ENCODE results near the gene ZSCAN5C. TPM values are rescaled to one million over a fixed set of nuclear protein-coding genes. Genes with fewer than 3 reads are reported as not detected.
A peak's percentile ranks its signal among the peaks of the same experiment; 100 is the strongest.

Gene ZSCAN5C
- total and polyA plus RNA-seq, 2 donors (not counting 3 experiments of a cell fraction or from before 2014, with no cell fraction given): not detected

- peak; percentile 62 for DNase-seq (ENCODE audit: low read depth, low spot score)
- dilution Hi-C loops (cut with MboI; ENCODE audit: extremely low pct_ligation_motif_present, low sequenced_read_pairs): no loop called here
- intact Hi-C loops (cut with micrococcal nuclease): no loop called here
Observed at GRCh38 chr19:56162258-56162657, 39.8 kb upstream of the ZSCAN5C start.

GRCh38 chr19:56163097-56163496 lies 39.0 kb upstream of the ZSCAN5C start:
- BruUV-seq (replicated peaks): no TSS peak
- POLR2A ChIA-PET: interaction anchor here (0.5 to 0.6 kb wide), 3 partner anchors 43 to 1220 kb away, joined by 3 to 8 read pairs (median 4); no protein-coding TSS in a partner anchor
- no peak overlapping the region for H3K4me3 ChIP-seq (replicated peaks in 1 of 3; ENCODE audit: insufficient read depth in 1 of 3, low read depth in 1 of 3, low read length in 3 of 3)
- CTCF ChIA-PET: interaction anchor here (0.9 to 1.2 kb wide), 3 partner anchors 9 to 171 kb away, joined by 3 to 5 read pairs (median 3); no protein-coding TSS in a partner anchor
- FAIRE-seq (no peak), DNase-seq (ENCODE audit: low read depth, low spot score) (no peak)
- H3K27me3 ChIP-seq (ENCODE audit: control insufficient read depth in 2 of 2, insufficient read depth in 2 of 2, low read length in 2 of 2): no peaks in the 10 kb centered on the region
- no peak overlapping the region for H2AFZ ChIP-seq (ENCODE audit: low read depth, low read length)
- H3K4me2 ChIP-seq (ENCODE audit: insufficient read depth, low read length): no peak overlapping the region
- no peaks in the 10 kb centered on the region for H3K9me3 ChIP-seq (replicated peaks; ENCODE audit: control insufficient read depth, insufficient read depth, low read length)
- dilution Hi-C loops (cut with MboI; ENCODE audit: extremely low pct_ligation_motif_present, low sequenced_read_pairs) (no loop called here), intact Hi-C loops (cut with micrococcal nuclease) (no loop called here)
- H3K4me1 ChIP-seq (ENCODE audit: control insufficient read depth, extremely low read depth, insufficient read depth, low read length): peaks cover 7% of the 10 kb centered on the region
- no peaks in the 10 kb centered on the region for H3K9me1 ChIP-seq (replicated peaks; ENCODE audit: control insufficient read depth, extremely low read depth, insufficient read depth, low read length)
- H3K27ac ChIP-seq (ENCODE audit: insufficient read depth, low read depth, low read length): no peak overlapping the region
- H4K20me1 ChIP-seq (replicated peaks; ENCODE audit: control insufficient read depth, extremely low read depth, insufficient read depth, low read length): no peaks in the 10 kb centered on the region
- H3K9ac ChIP-seq (replicated peaks; ENCODE audit: extremely low read depth, insufficient read depth, low read length): no peak overlapping the region
- peaks cover 0 to 11% of the 10 kb centered on the region in 2 experiments for H3K36me3 ChIP-seq (ENCODE audit: control insufficient read depth in 2 of 2, extremely low read depth in 1 of 2, insufficient read depth in 2 of 2, low read length in 2 of 2)
- H3K79me2 ChIP-seq (ENCODE audit: control insufficient read depth, insufficient read depth, low read length): no peaks in the 10 kb centered on the region
- TF ChIP-seq CTCF (IDR thresholded peaks at IDR 0.05; ENCODE audit: extremely low read depth in 1 of 2, insufficient read depth in 1 of 2, low read depth in 1 of 2, low read length in 2 of 2) (no peak), EZH2 (IDR thresholded peaks at IDR 0.05; ENCODE audit: borderline replicate concordance, low read depth, low read length, severe bottlenecking) (no peak), GATA2 (IDR thresholded peaks at IDR 0.05; ENCODE audit: insufficient read depth, insufficient read length, low read depth, low read length) (no peak), POLR2AphosphoS5 (IDR thresholded peaks at IDR 0.05; ENCODE audit: insufficient read depth, low read depth, low read length) (no peak), MYC (IDR thresholded peaks at IDR 0.05; ENCODE audit: low read depth, low read length) (no peak), JUN (IDR thresholded peaks at IDR 0.05; ENCODE audit: borderline replicate concordance, insufficient read depth, insufficient read length, low read depth) (no peak), POLR2A (IDR thresholded peaks at IDR 0.05; ENCODE audit: low read depth, low read length) (no peak), FOS (IDR thresholded peaks at IDR 0.05; ENCODE audit: borderline replicate concordance, insufficient read depth, low read length) (no peak), MAX (IDR thresholded peaks at IDR 0.05; ENCODE audit: insufficient read depth, insufficient read length) (no peak)

More at GRCh38 chr19:56162258-56162657, 39.8 kb upstream of the ZSCAN5C start:
- Histone ChIP-seq H3K4me3 (replicated peaks in 1 of 3; ENCODE audit: insufficient read depth in 1 of 3, low read depth in 1 of 3, low read length in 3 of 3) (no peak overlapping the region), H4K20me1 (replicated peaks; ENCODE audit: control insufficient read depth, extremely low read depth, insufficient read depth, low read length) (no peaks in the 10 kb centered on the region), H3K4me1 (ENCODE audit: control insufficient read depth, extremely low read depth, insufficient read depth, low read length) (peaks cover 7% of the 10 kb centered on the region), H2AFZ (ENCODE audit: low read depth, low read length) (no peak overlapping the region), H3K27me3 (ENCODE audit: control insufficient read depth in 2 of 2, insufficient read depth in 2 of 2, low read length in 2 of 2) (no peaks in the 10 kb centered on the region), H3K36me3 (ENCODE audit: control insufficient read depth in 2 of 2, extremely low read depth in 1 of 2, insufficient read depth in 2 of 2, low read length in 2 of 2) (peaks cover 0 to 11% of the 10 kb centered on the region in 2 experiments), H3K4me2 (ENCODE audit: insufficient read depth, low read length) (no peak overlapping the region), H3K9me1 (replicated peaks; ENCODE audit: control insufficient read depth, extremely low read depth, insufficient read depth, low read length) (no peaks in the 10 kb centered on the region), H3K27ac (ENCODE audit: insufficient read depth, low read depth, low read length) (peak overlapping the region; percentile 20), H3K9ac (replicated peaks; ENCODE audit: extremely low read depth, insufficient read depth, low read length) (no peak overlapping the region), H3K9me3 (replicated peaks; ENCODE audit: control insufficient read depth, insufficient read depth, low read length) (no peaks in the 10 kb centered on the region), H3K79me2 (ENCODE audit: control insufficient read depth, insufficient read depth, low read length) (no peaks in the 10 kb centered on the region)
- BruUV-seq (replicated peaks): no TSS peak
- CTCF ChIA-PET: interaction anchor here (1.0 to 1.2 kb wide), 3 partner anchors 9 to 171 kb away, joined by 3 to 5 read pairs (median 3); no protein-coding TSS in a partner anchor
- POLR2A ChIA-PET: no interaction called here
- FAIRE-seq: peak; percentile 70
- TF ChIP-seq GATA2 (IDR thresholded peaks at IDR 0.05; ENCODE audit: insufficient read depth, insufficient read length, low read depth, low read length) (no peak), JUN (IDR thresholded peaks at IDR 0.05; ENCODE audit: borderline replicate concordance, insufficient read depth, insufficient read length, low read depth) (peak; percentile 41)

All from endothelial cell of umbilical vein (primary cell).